Right renal cortex interstitium (tissue), 3 donors: Measurements from ENCODE around the gene CTNNA1. TPM values are rescaled to one million over a fixed set of nuclear protein-coding genes. Genes with fewer than 3 reads are reported as not detected.
A peak's percentile ranks its signal among the peaks of the same experiment; 100 is the strongest.

Experiments used
- DNase-seq, 3 donors: peaks; one replicate each; pipeline ENCODE4 v3.0.0-alpha.2; 2013; ENCODE audit warnings: low read depth in 3 of 3, low spot score in 2 of 3
- polyA plus RNA-seq, 3 donors: library from polyadenylated mRNA; unstranded; fragments of 120-200 nt; gene quantifications; one replicate each; pipeline ENCODE4 v1.2.1, GENCODE V29; 2013; ENCODE audit not compliant: insufficient read length in 3 of 3

The CTNNA1 gene
- polyA plus RNA-seq, 3 donors = 380 to 411 (median 404) TPM

- no peak for DNase-seq
These were observed 90.3 kb downstream of the CTNNA1 start for GRCh38 chr5:138843316-138844124.

- no peak for DNase-seq
These were observed 90.9 kb downstream of the CTNNA1 start for GRCh38 chr5:138844125-138844461.

GRCh38 chr5:138844812-138845513 is 91.7 kb downstream of the CTNNA1 start:
- DNase-seq = no peak

GRCh38 chr5:138849439-138849838 is 96.2 kb downstream of the CTNNA1 start:
- DNase-seq = no peak

DNA sequence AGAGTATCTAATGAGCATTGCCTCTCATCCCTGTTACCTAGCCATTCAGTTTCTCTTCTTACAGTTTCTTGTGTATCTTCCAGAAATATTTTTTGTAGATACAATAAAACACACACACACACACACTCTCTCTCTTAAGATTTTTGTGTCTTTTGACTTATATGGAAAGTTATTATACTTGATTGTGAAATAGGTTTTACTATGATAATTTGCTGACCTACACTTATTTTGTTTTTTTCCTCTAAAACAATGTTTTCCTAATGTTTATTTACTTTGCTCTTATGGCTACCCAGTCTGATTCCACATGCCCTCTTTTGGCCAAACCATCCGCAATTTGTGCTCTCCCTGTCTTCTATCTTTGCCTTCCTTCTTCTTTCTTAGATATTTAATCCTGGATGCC is 96.7 kb downstream of the CTNNA1 start:
- no peak for DNase-seq

DNA sequence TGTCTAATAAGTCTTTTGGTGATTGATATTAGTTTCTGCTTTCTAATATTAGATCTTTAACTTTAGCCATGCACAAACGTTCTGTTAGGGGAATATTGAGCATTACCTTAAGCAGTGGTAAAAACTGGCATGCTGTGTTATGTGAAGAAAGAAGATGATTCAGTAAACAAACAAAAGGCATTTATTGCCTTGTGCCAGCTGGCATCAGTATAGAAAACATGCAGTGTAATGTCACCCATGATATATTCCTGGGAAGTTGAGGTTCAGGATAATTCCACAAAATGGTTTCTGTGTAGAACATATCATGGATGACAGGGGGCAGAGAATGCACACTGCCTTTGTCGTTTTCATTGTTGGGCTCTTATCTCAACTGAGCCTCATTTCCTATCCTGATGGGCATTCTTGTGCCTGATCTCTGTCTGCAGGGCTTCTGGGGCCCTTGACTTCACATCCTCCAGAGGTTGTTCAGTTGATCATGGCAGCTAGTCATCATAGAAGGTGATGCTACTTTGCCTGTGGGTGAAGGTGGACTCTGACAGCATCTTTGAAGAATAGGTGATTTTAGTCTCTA is 97.7 kb downstream of the CTNNA1 start:
- DNase-seq = no peak

DNA sequence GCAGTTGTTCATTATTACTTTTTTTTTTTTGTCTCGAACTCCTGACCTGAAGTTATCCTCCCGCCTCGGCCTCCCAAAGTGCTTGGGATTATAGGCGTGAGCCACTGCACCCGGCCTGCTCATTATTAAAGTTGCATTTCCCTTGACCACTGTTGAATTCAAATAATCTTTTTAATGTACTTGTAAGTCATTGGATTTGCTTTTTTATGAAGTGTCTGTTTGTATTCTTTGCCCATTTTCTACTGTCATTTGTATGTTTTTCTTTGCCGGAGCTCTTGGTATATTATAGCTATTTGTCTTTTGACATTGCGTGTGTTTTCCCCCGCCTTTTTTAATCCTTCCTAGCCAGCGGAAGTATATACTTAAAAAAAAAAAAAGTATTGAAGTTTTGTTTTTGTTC is 99.9 kb downstream of the CTNNA1 start:
- DNase-seq = no peak

- no peak for DNase-seq
These were observed 113.8 kb downstream of the CTNNA1 start for GRCh38 chr5:138867011-138867410.

GRCh38 chr5:138869038-138869437 is 115.8 kb downstream of the CTNNA1 start:
- DNase-seq = no peak

DNA sequence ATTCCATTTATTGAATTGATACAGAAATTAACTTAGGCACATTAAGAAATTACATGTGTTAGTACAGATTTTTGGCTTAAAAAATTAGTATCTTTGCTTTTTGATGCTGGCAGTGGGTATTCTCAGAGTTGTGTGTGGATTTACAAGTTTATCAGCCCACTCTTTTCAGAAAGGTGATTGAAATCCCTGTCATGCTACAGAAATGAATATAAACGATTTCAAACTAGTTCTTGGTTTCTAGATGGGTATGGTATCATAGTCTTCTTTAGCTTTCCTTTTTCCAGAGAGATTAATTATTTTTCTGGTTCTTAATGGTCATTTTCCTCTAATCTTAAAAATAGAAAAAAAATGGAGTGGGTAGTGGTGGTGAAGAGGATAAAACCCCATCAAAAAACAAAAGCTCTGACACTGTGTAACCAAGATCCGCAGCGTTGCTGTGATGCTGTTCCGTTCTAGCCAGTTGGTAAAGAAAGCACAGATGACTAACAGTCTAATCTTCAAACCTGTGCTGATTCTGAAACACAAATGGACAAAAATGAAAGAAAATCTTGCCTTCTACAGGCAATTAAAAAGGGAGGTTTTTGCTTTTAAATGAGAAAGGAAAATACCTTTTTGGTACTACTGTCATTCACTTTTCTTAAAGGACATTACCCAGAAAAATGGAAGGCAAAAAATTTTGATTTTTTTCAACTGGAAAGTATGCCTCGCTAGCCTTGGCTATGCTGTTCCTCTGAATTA is 116.7 kb downstream of the CTNNA1 start:
- no peak for DNase-seq

GRCh38 chr5:138870611-138871010 is 117.4 kb downstream of the CTNNA1 start:
- DNase-seq = no peak

DNA sequence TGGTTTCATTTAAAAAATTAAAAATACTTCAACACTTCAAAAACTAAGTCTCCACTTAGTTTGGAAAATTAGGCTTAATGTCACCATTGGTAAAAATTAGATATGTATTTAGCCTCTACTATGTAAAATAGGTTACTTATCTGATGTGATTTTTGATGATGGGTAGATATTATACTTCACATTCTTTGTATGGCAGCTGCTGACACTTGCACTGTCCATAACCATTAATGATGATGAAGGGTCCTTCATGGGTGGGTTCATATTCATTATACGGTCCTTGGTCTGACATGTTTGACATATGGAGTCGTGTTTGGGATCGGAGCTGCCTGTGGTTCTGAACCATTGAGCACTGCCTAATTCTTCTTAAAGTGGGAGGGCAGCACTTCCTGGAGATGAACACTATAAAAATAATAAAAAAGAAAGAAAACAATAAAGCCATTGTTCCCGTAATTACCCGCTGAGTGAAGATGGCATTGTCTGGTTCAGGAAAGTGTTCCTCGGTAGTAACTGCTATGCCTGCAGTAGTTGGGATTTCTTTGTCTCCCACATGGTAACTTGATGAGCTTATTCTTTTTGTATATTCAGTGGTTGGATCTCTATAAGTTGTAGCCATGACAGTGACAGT is 119.7 kb downstream of the CTNNA1 start:
- DNase-seq = no peak

- DNase-seq = no peak
These were observed 120.4 kb downstream of the CTNNA1 start for GRCh38 chr5:138873466-138874221.

DNA sequence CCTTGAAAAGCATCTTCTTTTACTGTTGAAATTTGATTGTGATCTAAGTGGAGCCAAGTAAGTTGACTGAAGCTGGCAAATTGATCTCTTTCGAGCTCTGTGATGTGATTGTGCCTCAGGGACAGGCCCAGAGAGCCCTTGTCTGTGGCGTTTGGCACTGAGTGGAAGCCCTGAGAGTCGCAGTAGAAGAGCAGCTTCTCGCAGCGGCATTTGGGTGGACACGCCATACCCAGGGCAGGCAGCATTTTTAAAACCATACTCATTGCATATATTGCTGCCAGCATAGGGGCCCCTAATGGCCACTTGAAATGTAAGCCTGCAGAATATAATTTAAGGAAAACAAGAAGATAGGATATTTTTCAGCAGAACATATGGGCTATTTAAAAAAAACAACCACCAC is 121.0 kb downstream of the CTNNA1 start:
- no peak for DNase-seq

- peak in 2 of 3 donors; percentile 42 to 52 for DNase-seq
These were observed 121.7 kb downstream of the CTNNA1 start, which contains the start of gene LRRTM2 for GRCh38 chr5:138874771-138875551. TSS of gene LRRTM2 (minus strand) at chr5:138875335. CDS start at chr5:138874911, 424 bp downstream.

- DNase-seq = no peak
These were observed 122.3 kb downstream of the CTNNA1 start for GRCh38 chr5:138875552-138875875.

GRCh38 chr5:138875946-138876345 is 122.7 kb downstream of the CTNNA1 start:
- no peak for DNase-seq

- DNase-seq = no peak
These were observed 123.6 kb downstream of the CTNNA1 start for GRCh38 chr5:138876811-138877210.
